Measurements from ENCODE around the gene BICD1. TPM values are rescaled to one million over a fixed set of nuclear protein-coding genes. Genes with fewer than 3 reads are reported as not detected.

The BICD1 gene
- polyA plus RNA-seq, 1 of the 3 experiments (the other 2 are of a cell fraction), result 12.1 TPM

DNA sequence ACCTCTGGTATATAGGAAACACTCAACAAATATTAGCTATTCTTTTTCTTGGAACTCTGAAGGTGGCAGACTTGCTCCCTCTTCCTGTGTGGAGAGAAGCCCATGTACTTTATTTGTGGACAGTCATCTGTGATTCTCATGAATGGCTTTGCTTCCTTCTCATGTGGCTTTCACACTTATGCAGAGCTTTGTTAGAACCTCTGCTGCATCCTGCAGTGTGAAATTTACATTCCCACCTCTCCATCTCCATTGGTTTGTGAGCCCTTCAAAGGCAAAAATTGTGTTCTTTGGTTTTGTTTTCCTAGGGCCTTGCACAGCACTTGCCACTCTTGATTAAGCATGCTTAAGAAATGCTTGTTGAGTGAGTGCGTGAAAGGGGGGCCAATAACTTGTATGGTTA, 51.9 kb downstream of the BICD1 start (continued):
- TF ChIP-seq SIN3A (IDR thresholded peaks at IDR 0.05; ENCODE audit: borderline replicate concordance, low read depth, low read length) (no peak), NFIC (IDR thresholded peaks at IDR 0.05; ENCODE audit: borderline replicate concordance) (no peak), RXRA (IDR thresholded peaks at IDR 0.05; ENCODE audit: borderline replicate concordance, low read depth) (no peak), POLR2AphosphoS5 (IDR thresholded peaks at IDR 0.05; ENCODE audit: low read depth, low read length) (no peak)
- TF ChIP-seq, protein P1, sequence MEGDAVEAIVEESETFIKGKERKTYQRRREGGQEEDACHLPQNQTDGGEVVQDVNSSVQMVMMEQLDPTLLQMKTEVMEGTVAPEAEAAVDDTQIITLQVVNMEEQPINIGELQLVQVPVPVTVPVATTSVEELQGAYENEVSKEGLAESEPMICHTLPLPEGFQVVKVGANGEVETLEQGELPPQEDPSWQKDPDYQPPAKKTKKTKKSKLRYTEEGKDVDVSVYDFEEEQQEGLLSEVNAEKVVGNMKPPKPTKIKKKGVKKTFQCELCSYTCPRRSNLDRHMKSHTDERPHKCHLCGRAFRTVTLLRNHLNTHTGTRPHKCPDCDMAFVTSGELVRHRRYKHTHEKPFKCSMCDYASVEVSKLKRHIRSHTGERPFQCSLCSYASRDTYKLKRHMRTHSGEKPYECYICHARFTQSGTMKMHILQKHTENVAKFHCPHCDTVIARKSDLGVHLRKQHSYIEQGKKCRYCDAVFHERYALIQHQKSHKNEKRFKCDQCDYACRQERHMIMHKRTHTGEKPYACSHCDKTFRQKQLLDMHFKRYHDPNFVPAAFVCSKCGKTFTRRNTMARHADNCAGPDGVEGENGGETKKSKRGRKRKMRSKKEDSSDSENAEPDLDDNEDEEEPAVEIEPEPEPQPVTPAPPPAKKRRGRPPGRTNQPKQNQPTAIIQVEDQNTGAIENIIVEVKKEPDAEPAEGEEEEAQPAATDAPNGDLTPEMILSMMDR (IDR thresholded peaks at IDR 0.05), result no peak
- TF ChIP-seq, protein P2, sequence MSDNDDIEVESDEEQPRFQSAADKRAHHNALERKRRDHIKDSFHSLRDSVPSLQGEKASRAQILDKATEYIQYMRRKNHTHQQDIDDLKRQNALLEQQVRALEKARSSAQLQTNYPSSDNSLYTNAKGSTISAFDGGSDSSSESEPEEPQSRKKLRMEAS (IDR thresholded peaks at IDR 0.05; ENCODE audit: low read depth), result no peak

DNA sequence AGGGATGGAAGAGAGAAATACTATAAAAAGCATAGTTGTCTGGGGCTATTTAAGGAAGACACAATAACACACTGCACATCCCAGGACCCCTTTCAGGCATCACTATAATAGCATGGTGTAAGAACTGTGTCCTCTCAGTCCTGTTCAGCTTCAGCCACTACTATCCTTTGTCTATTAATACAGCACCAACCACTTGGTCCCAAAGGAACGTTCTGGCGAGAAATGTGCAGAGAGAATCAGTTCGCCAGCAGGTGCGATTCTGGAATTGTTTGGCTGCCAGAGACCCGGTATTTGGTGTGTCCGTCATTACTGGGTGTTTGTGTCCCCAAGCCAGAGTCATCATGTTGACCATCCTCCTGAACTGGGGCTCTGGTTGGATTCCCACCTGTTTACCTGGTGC, 52.7 kb downstream of the BICD1 start:
- POLR2A ChIA-PET, result no interaction called here
- Histone ChIP-seq H3K4me2 (no peak overlapping the region), H3K36me3 (replicated peaks in 1 of 2; ENCODE audit: control insufficient read depth in 1 of 2, insufficient read depth in 2 of 2, low read length in 1 of 2) (peaks cover 5 to 10% of the 10 kb centered on the region in 2 experiments), H3K9me3 (no peaks in the 10 kb centered on the region), H3K9me2 (no peaks in the 10 kb centered on the region), H2AFZ (ENCODE audit: low read depth) (no peak overlapping the region), H3K4me1 (ENCODE audit: control insufficient read depth in 1 of 2, insufficient read depth in 2 of 2, low read depth in 1 of 2, low read length in 1 of 2) (peaks cover 0 to 18% of the 10 kb centered on the region in 2 experiments; a peak in 2 of 4 replicates), H3F3A (replicated peaks; ENCODE audit: insufficient read depth) (no peaks in the 10 kb centered on the region), H3K9ac (no peak overlapping the region), H4K20me1 (ENCODE audit: insufficient read depth) (no peaks in the 10 kb centered on the region), H3K27ac (ENCODE audit: low read depth in 2 of 2, low read length in 1 of 2) (no peak overlapping the region), H3K4me3 (ENCODE audit: low read depth in 2 of 2, low read length in 1 of 2) (no peak overlapping the region), H3K27me3 (ENCODE audit: insufficient read depth) (no peaks in the 10 kb centered on the region), H3K79me2 (ENCODE audit: insufficient read depth) (peaks cover 4% of the 10 kb centered on the region; the same call in 1 of the 2 replicates)
- CTCF ChIA-PET, result interaction anchor here (1.6 kb wide), 1 partner anchor 98 kb away, joined by 4 read pairs; no protein-coding TSS in a partner anchor
- no peak for DNase-seq
- 100% methylated on average over 1 of the region's 6 CpGs for WGBS (ENCODE audit: low lambda C conversion rate)
- TF ChIP-seq, protein P3, sequence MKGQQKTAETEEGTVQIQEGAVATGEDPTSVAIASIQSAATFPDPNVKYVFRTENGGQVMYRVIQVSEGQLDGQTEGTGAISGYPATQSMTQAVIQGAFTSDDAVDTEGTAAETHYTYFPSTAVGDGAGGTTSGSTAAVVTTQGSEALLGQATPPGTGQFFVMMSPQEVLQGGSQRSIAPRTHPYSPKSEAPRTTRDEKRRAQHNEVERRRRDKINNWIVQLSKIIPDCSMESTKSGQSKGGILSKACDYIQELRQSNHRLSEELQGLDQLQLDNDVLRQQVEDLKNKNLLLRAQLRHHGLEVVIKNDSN (IDR thresholded peaks at IDR 0.05; ENCODE audit: borderline replicate concordance, low read depth), result no peak
- no peak for TF ChIP-seq NRF1 (IDR thresholded peaks at IDR 0.05; ENCODE audit: low read depth, low read length)
- TF ChIP-seq, protein P4, sequence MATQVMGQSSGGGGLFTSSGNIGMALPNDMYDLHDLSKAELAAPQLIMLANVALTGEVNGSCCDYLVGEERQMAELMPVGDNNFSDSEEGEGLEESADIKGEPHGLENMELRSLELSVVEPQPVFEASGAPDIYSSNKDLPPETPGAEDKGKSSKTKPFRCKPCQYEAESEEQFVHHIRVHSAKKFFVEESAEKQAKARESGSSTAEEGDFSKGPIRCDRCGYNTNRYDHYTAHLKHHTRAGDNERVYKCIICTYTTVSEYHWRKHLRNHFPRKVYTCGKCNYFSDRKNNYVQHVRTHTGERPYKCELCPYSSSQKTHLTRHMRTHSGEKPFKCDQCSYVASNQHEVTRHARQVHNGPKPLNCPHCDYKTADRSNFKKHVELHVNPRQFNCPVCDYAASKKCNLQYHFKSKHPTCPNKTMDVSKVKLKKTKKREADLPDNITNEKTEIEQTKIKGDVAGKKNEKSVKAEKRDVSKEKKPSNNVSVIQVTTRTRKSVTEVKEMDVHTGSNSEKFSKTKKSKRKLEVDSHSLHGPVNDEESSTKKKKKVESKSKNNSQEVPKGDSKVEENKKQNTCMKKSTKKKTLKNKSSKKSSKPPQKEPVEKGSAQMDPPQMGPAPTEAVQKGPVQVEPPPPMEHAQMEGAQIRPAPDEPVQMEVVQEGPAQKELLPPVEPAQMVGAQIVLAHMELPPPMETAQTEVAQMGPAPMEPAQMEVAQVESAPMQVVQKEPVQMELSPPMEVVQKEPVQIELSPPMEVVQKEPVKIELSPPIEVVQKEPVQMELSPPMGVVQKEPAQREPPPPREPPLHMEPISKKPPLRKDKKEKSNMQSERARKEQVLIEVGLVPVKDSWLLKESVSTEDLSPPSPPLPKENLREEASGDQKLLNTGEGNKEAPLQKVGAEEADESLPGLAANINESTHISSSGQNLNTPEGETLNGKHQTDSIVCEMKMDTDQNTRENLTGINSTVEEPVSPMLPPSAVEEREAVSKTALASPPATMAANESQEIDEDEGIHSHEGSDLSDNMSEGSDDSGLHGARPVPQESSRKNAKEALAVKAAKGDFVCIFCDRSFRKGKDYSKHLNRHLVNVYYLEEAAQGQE (IDR thresholded peaks at IDR 0.05; ENCODE audit: low read depth, low read length), result no peak
- TF ChIP-seq, protein P1 (IDR thresholded peaks at IDR 0.05), result no peak
- TF ChIP-seq JUND (IDR thresholded peaks at IDR 0.05), result no peak
- TF ChIP-seq TAF1 (IDR thresholded peaks at IDR 0.05; ENCODE audit: borderline replicate concordance, low read depth, low read length), result no peak
- no peak for TF ChIP-seq EZH2phosphoT487 (IDR thresholded peaks at IDR 0.05; ENCODE audit: borderline replicate concordance, low read depth)
- TF ChIP-seq, protein P5, sequence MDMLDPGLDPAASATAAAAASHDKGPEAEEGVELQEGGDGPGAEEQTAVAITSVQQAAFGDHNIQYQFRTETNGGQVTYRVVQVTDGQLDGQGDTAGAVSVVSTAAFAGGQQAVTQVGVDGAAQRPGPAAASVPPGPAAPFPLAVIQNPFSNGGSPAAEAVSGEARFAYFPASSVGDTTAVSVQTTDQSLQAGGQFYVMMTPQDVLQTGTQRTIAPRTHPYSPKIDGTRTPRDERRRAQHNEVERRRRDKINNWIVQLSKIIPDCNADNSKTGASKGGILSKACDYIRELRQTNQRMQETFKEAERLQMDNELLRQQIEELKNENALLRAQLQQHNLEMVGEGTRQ (IDR thresholded peaks at IDR 0.05; ENCODE audit: borderline replicate concordance, low read depth, low read length), result no peak
- TF ChIP-seq EP300 (IDR thresholded peaks at IDR 0.05; ENCODE audit: borderline replicate concordance in 1 of 2, low read depth in 1 of 2, low read length in 1 of 2), result no peak
- no peak for TF ChIP-seq NFIC (IDR thresholded peaks at IDR 0.05; ENCODE audit: borderline replicate concordance)
